Urinary bladder (tissue), 4 donors: ENCODE measurements around the gene DCAF8. TPM values are rescaled to one million over a fixed set of nuclear protein-coding genes. Genes with fewer than 3 reads are reported as not detected.

ENCODE experiments used
- DNase-seq: peaks from one replicate; pipeline ENCODE4 v3.0.0-alpha.2; 2015; ENCODE audit errors: extremely low spot score
- H3K27ac ChIP-seq: one replicate; pipeline ENCODE4 v1.5.1; 2013; ENCODE audit warnings: low read depth, mild to moderate bottlenecking, moderate library complexity
- H3K36me3 ChIP-seq: one replicate; pipeline ENCODE4 v1.6.1; 2013; ENCODE audit warnings: mild to moderate bottlenecking, moderate library complexity; ENCODE audit not compliant: insufficient read depth
- H3K4me1 ChIP-seq: one replicate; pipeline ENCODE4 v1.6.1; 2013; ENCODE audit warnings: mild to moderate bottlenecking, moderate library complexity; ENCODE audit not compliant: insufficient read depth
- H3K4me3 ChIP-seq: one replicate; pipeline ENCODE4 v1.5.1; 2013; ENCODE audit warnings: low read depth, low read length
- WGBS: extraction: QIAGEN DNeasy Blood & Tissue Kit; methylation state at CpG from one replicate; pipeline ENCODE4 v1.1.7; 2013; 5-methylcytosine and 5-hydroxymethylcytosine counted together
- polyA plus RNA-seq: library from polyadenylated mRNA; stranded (reverse); fragments of 200-250 nt; gene quantifications from one replicate; pipeline ENCODE4 v1.2.3, GENCODE V29; 2013
- total RNA-seq: library from RNA; depleted of rRNA; stranded (reverse); fragments of >200 nt; gene quantifications from one replicate; pipeline ENCODE4 v1.2.3, GENCODE V29; 2014
- donor health status: healthy with polysubstance abuse.
- donor health status: healthy.

DCAF8 gene
- total and polyA plus RNA-seq, 2 donors, result 92.9 to 123 TPM

DNA sequence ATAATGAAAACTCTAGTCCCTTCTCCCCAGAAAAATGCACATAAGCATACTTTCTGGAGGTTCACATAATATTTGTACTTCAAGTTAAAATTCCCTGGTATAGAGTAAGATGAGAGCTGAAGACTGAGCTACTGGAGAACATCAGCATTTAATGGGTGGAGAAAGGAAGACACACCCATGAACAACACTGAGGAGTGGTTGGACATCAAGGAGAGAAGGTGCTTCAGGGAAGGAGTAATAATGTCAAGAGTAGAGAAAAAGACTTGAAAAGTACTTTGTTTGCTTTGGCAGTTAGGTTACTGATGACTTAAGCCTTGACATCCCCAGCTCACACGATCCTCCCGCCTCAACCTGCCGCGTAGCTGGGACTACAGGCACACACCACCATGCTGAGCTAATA lies 35.3 kb downstream of the DCAF8 start:
- no peak for DNase-seq
- Histone ChIP-seq H3K4me3 (no peak overlapping the region), H3K36me3 (peaks cover 7% of the 10 kb centered on the region), H3K4me1 (no peaks in the 10 kb centered on the region), H3K27ac (no peak overlapping the region)
- WGBS, result 90% methylated on average over 4 of the region's 4 CpGs

GRCh38 chr1:160226623-160227022 lies 35.7 kb downstream of the DCAF8 start:
- no peaks in the 10 kb centered on the region for H3K4me1 ChIP-seq
- no peak overlapping the region for H3K4me3 ChIP-seq
- no peak overlapping the region for H3K27ac ChIP-seq
- 91% methylated on average over 2 of the region's 2 CpGs for WGBS
- DNase-seq, result no peak
- peaks cover 7% of the 10 kb centered on the region for H3K36me3 ChIP-seq

DNA sequence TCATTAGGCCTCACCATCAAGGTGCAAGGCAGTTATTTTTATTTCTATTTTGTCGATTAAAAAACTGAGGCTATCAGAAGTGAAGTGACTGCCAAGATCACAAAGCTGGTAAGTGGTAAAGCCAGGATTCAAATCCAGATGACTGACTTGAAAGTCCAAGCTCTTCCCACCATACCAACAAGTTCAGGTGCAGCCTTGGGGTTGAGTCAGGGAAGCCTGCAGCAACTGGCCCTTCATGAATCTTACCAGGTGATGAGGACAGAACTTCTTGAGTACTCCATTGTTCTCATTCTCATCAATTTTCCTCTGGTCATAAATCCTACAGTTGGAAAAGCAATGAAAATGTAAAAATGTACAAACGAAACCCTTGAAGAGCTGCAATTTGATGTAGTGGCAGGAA lies 37.0 kb downstream of the DCAF8 start:
- Histone ChIP-seq H3K27ac (no peak overlapping the region), H3K36me3 (peaks cover 7% of the 10 kb centered on the region), H3K4me1 (no peaks in the 10 kb centered on the region), H3K4me3 (no peak overlapping the region)
- WGBS, result 62% methylated on average over 2 of the region's 2 CpGs
- DNase-seq, result no peak

DNA sequence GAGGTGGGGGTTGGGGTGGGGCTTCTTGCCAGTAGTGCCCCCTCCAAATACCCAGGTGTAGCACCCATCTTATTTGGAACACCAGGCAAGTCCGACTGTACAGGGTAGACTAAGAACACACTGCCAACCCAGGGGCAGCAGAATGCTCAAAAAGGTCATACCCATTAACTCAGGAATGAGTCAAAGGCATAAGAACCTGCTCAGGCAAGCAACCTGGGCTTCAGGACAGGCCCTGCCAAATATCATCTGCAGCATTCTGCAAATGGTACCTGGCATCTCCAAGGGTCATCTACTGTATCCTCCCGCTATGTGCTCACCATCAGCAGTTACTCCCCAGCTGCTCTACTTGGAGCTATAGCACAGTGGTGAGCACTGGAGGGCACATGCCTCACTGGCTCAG lies 37.7 kb downstream of the DCAF8 start:
- H3K27ac ChIP-seq, result no peak overlapping the region
- no peak for DNase-seq

DNA sequence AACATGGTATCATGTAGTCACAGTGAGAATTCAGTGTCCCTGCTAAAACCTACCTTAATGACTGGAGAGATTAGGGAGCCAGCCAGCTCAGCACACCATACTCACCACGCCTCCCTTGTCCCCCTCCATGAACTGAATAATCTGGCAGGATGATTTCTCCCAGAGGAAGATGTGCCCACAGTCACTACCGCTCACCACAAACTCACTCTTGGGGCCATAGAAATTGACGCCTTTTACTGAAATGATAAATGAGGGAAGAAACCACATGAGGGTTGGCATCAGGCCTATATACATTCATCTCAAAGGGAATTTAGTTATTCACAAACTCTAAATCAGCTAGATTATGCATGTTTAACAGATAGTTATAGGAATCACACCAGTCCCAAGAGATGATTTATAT lies 39.8 kb downstream of the DCAF8 start:
- Histone ChIP-seq H3K4me3 (no peak overlapping the region), H3K27ac (no peak overlapping the region), H3K4me1 (no peaks in the 10 kb centered on the region), H3K36me3 (peaks cover 7% of the 10 kb centered on the region)
- DNase-seq, result no peak
- WGBS, result 90% methylated on average over 3 of the region's 3 CpGs

More for the DNA sequence above, 37.7 kb downstream of the DCAF8 start:
- WGBS, result 98% methylated on average over 2 of the region's 2 CpGs
- H3K4me3 ChIP-seq, result no peak overlapping the region
- H3K4me1 ChIP-seq, result no peaks in the 10 kb centered on the region
- H3K36me3 ChIP-seq, result peaks cover 7% of the 10 kb centered on the region

- Histone ChIP-seq H3K36me3 (peaks cover 9% of the 10 kb centered on the region), H3K4me1 (no peaks in the 10 kb centered on the region), H3K4me3 (no peak overlapping the region), H3K27ac (no peak overlapping the region)
- no peak for DNase-seq
Measured at GRCh38 chr1:160221089-160221488, 41.3 kb downstream of the DCAF8 start.

DNA sequence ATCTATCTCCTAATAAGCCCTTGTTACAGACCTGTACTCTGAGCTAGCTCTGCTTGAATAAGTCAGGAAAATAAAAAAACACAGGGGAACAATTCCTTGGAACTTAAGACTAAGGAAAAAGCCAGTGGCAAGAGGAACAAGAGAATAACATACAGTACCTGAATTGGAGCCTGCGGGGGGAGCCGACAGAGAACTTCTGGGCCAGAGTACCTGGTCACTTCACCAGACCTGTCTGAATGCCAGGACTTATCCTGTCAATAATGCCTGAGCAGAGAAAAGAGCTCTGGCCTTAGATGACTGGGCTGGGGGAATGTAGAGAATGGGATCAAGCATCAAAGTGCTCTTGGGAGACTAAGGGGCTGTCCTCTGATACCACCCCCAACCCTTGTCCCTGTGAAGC lies 42.0 kb downstream of the DCAF8 start:
- 81% methylated on average over 2 of the region's 2 CpGs for WGBS

DNA sequence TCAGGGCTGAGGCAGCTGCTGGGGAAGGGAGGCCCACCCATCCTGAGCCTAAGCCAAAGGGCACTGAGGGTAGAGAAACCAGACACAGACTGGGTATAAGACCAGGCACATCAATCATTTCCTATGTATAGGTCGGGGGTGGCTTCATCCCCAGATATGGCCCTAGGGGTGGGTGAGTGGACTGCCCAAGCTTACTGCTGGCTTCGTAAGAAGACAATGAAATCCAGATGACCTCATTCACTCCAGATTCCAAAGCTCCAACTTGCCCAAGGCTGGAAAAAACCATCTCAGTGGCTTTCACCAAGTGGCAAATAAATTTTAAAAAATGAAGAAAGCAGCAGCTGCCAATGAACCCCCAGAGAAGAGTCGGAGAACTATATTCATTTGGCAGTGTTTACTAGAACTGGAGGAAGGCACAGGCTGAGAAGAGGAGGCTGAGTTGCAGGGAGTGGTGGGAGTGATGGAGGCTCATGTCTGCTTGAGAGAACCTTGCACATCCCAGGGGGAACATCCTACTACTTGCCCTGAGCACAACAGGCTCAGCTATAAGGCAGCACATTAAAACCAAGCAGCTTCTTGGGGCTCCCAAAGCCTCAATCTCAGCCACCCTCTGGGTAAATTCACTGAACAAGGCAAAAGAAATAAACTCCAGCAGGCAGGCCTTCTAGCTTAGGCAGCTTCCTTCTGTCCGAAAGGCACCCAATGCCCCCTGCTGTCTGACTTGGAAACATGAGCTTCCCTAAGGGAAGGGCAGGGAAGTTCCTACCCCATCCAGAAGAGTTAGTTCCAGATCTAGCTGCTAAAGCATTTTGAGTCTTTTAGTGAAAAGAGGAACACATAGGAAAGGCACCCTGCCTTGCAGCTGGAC lies 43.1 kb downstream of the DCAF8 start:
- Histone ChIP-seq H3K36me3 (peaks cover 9% of the 10 kb centered on the region), H3K27ac (no peak overlapping the region), H3K4me3 (no peak overlapping the region), H3K4me1 (no peaks in the 10 kb centered on the region)
- no peak for DNase-seq
- 37% methylated on average over 4 of the region's 4 CpGs for WGBS

More for the DNA sequence above, 42.0 kb downstream of the DCAF8 start:
- peaks cover 13% of the 10 kb centered on the region for H3K36me3 ChIP-seq
- H3K4me3 ChIP-seq, result no peak overlapping the region
- DNase-seq, result no peak
- no peaks in the 10 kb centered on the region for H3K4me1 ChIP-seq
- no peak overlapping the region for H3K27ac ChIP-seq

DNA sequence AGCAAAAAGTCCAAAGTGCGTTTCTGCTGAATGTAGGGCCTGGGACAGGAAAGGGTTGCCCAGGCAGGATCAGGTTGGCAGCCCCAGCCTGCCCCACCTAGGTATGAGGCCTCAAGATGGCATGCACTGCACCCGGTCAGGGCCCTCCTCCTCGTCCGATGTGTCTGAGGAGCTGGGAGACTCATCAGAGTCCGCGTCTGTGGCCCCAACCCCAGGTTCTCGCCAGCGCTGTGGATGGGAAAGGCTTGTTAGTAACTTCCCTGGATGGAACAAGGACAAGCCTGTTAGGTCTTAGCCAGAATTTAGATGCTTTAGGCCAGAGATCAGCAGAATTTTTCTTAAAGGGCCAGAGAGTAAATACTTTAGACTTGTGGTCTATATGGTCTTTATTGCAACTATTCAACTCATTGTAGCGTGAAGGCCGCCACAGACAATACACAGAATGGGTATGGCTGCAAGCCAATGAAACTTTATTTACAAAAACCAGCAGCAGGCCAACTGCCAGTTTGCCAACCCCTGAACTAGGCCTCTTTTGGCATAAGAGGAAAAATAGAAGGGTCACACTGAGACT lies 44.8 kb downstream of the DCAF8 start:
- Histone ChIP-seq H3K4me3 (no peak overlapping the region), H3K36me3 (peaks cover 11% of the 10 kb centered on the region), H3K27ac (no peak overlapping the region), H3K4me1 (no peaks in the 10 kb centered on the region)
- 33% methylated on average over 10 of the region's 10 CpGs for WGBS
- no peak for DNase-seq

DNA sequence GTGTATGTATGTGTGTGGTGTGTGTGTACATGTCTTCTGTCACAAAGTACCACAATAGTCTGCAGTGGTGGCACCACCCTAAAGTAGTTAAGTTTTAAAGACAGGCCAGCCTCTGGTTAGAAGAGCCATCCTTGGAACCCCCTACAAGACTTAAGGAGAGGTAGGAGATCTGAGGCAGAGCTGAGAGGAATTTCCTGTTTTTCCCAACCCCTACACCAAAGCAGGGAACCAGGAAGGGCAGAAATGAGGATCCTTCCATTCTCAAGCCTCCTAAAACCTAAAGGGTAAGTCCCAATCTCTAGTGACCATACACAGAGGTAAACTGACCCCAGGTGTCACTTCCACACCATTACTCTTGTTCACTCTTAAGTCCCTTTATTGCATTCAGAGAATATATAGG lies 46.0 kb downstream of the DCAF8 start:
- no peak overlapping the region for H3K4me3 ChIP-seq
- no peaks in the 10 kb centered on the region for H3K4me1 ChIP-seq
- no peak overlapping the region for H3K27ac ChIP-seq
- H3K36me3 ChIP-seq, result peaks cover 11% of the 10 kb centered on the region
- no peak for DNase-seq

DNA sequence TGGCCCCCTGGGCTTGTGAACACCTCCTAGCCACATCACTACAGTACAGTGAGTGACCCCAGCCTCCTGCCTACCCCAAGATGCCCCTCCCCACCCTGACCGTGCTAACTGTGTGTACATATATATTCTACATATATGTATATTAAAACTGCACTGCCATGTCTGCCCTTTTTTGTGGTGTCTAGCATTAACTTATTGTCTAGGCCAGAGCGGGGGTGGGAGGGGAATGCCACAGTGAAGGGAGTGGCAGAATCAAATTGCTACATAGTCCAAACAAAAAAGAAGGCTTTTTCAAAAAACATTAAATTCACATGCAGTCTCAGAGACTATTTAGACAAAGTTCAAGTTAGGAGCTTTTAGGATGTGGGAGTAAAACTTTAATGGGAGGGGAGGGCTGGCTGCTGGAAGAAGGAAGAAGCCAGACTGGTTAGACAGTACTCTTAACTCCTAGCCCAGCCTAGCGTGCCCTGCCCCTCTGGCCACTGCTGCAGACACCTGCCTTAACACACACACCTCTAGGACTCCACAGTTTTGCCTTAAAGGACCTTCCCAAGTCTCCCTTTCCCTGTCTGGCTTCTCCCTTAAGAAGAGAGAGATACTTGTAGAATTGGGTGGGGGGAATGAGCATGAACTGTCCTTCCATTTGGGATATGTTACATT lies 47.7 kb downstream of the DCAF8 start:
- Histone ChIP-seq H3K36me3 (peaks cover 11% of the 10 kb centered on the region), H3K4me3 (no peak overlapping the region), H3K4me1 (no peaks in the 10 kb centered on the region), H3K27ac (no peak overlapping the region)
- WGBS, result 77% methylated on average over 3 of the region's 3 CpGs
- DNase-seq, result no peak

- peaks cover 11% of the 10 kb centered on the region for H3K36me3 ChIP-seq
- no peak overlapping the region for H3K27ac ChIP-seq
- WGBS, result 75% methylated on average over 10 of the region's 10 CpGs
- H3K4me3 ChIP-seq, result no peak overlapping the region
- DNase-seq, result no peak
- no peaks in the 10 kb centered on the region for H3K4me1 ChIP-seq
Measured at GRCh38 chr1:160211046-160211790, 51.1 kb downstream of the DCAF8 start.

DNA sequence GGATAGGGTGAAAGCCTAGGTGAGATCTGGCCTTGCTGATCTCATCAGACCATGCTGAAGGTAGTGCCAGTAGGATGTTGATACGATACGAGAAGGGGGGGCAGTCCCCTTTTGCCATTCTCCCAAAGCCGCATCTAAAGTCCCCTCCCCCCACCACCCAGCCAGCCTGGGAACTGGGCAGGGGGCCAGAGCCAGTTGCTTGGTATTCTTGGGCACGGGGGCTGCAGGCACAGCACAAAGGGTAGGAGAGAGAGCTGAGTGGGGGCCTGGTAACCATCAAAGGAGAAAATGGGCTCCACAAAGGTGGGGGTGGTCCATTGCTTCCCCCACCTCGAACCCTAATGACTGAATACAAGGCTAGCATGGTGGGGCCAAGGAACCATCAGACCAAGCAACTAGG lies 51.8 kb downstream of the DCAF8 start:
- no peaks in the 10 kb centered on the region for H3K4me1 ChIP-seq
- WGBS, result 40% methylated on average over 5 of the region's 5 CpGs
- H3K4me3 ChIP-seq, result no peak overlapping the region
- DNase-seq, result no peak
- peaks cover 8% of the 10 kb centered on the region for H3K36me3 ChIP-seq
- no peak overlapping the region for H3K27ac ChIP-seq
